Mesothelial cell of epicardium (in vitro differentiated cells): ENCODE measurements around the gene MYCBP2. TPM values are rescaled to one million over a fixed set of nuclear protein-coding genes. Genes with fewer than 3 reads are reported as not detected.

Experiments
- DNase-seq, 2 experiments: peaks; one replicate each; pipeline ENCODE4 v3.0.0; 2021; ENCODE audit warnings: low spot score in 2 of 2; ENCODE audit not compliant: unreplicated experiment in 2 of 2
- H3K27ac Mint-ChIP-seq: 2 replicates; pipeline ENCODE4 v1.8.0; 2021; ENCODE audit warnings: mixed read lengths
- H3K27me3 Mint-ChIP-seq: 2 replicates; pipeline ENCODE4 v1.8.0; 2021; ENCODE audit warnings: low read depth, mixed read lengths
- H3K36me3 Mint-ChIP-seq: 2 replicates; pipeline ENCODE4 v1.8.0; 2021; ENCODE audit warnings: mixed read lengths
- H3K4me1 Mint-ChIP-seq: 2 replicates; pipeline ENCODE4 v1.8.0; 2021; ENCODE audit warnings: mixed read lengths
- H3K4me3 Mint-ChIP-seq: 2 replicates; pipeline ENCODE4 v1.8.0; 2021; ENCODE audit warnings: mild to moderate bottlenecking, moderate library complexity, mixed read lengths
- H3K9me3 Mint-ChIP-seq: 2 replicates; pipeline ENCODE4 v1.8.0; 2021; ENCODE audit warnings: mixed read lengths
- total RNA-seq: library from RNA; stranded (reverse); gene quantifications from 3 replicates; pipeline ENCODE4 v1.2.1, GENCODE V29; 2021
- TF ChIP-seq, protein P1 (sequence below): fragments of 200-600 bp; sonication (generic); IDR thresholded peaks from one replicate; pipeline ENCODE4 v1.5.0; 2021; ENCODE audit warnings: antibody characterized with exemption; ENCODE audit not compliant: unreplicated experiment

Gene MYCBP2
- total RNA-seq, 1 donor from 2014 or later = 72.3 TPM

DNA sequence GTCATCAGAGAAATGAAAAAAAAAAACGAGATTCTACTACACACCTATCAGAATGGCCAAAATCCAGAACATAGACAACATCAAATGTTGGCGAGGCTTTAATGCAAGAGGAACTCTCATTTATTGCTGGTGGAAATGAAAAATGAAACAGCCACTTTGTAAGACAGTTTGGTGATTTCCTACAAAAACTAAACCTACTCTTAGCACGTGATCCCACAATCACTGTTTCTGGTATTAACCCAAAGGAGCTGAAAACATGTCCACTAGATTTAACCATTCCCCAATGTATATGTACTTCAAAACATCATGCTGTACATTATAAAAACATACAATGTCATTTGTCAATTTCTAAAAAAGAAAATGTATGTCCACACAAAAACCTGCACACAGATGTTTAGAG is 13.0 kb downstream of the MYCBP2 start:
- Mint-ChIP-seq H3K4me3 (no peak overlapping the region), H3K27me3 (no peaks in the 10 kb centered on the region), H3K4me1 (peaks cover 29% of the 10 kb centered on the region), H3K27ac (no peak overlapping the region), H3K9me3 (peaks cover 7% of the 10 kb centered on the region), H3K36me3 (no peaks in the 10 kb centered on the region)
- TF ChIP-seq, protein P1, sequence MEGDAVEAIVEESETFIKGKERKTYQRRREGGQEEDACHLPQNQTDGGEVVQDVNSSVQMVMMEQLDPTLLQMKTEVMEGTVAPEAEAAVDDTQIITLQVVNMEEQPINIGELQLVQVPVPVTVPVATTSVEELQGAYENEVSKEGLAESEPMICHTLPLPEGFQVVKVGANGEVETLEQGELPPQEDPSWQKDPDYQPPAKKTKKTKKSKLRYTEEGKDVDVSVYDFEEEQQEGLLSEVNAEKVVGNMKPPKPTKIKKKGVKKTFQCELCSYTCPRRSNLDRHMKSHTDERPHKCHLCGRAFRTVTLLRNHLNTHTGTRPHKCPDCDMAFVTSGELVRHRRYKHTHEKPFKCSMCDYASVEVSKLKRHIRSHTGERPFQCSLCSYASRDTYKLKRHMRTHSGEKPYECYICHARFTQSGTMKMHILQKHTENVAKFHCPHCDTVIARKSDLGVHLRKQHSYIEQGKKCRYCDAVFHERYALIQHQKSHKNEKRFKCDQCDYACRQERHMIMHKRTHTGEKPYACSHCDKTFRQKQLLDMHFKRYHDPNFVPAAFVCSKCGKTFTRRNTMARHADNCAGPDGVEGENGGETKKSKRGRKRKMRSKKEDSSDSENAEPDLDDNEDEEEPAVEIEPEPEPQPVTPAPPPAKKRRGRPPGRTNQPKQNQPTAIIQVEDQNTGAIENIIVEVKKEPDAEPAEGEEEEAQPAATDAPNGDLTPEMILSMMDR = no peak
- no peak for DNase-seq

DNA sequence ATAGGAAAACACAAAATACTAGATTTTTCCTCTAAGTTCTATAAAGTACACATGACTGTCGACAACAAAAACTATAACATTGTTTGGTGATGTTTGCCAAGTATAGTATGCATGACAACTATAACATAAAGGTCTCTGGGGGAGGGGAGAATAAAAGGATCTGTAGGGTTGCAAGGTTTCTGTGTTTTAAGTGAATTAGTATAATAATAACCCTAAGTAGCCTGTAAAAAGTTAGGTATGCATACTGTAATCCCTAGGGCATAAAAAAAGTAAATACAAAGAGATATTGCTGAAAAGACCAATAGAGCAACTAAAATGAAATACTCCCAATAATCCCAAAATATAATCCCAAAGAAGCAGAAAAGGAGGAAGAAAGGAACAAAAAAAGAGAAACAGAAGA is 14.6 kb downstream of the MYCBP2 start:
- Mint-ChIP-seq H3K27ac (no peak overlapping the region), H3K4me1 (peaks cover 30% of the 10 kb centered on the region), H3K27me3 (no peaks in the 10 kb centered on the region), H3K4me3 (no peak overlapping the region), H3K36me3 (no peaks in the 10 kb centered on the region), H3K9me3 (peaks cover 16% of the 10 kb centered on the region)
- DNase-seq = no peak
- TF ChIP-seq, protein P1 = no peak

DNA sequence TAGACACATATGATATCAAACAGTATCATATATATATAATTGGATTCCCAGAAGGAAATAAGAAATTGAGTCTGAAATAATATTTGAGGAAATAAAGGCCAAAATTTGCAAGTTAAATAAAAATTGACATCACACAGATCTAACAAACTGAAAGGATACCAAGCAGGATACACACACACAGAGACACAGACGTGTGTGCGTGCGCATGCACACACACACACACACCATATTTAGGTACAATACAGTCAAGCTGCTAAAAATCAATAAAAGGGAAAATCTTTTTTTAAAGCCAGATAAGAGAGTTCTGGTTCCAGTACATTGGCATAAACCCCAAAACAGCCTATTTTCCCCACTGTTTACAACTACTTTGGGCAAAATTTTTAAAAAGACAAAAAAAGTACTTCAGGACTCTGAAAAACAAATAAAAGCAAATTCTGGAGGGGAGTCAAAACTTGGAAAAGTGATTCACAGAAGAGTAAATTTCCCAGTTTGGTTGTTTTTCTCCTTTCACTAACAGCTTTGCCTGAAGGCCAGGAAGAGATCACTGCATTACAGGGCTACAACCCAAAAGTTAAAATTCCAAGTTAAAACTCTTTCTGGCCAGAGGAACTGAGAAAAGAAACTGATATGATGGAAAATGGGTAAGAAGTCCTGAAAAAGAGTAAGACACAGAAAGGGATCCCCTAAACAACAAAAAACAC is 16.2 kb downstream of the MYCBP2 start:
- TF ChIP-seq, protein P1 = no peak
- H3K9me3 Mint-ChIP-seq = peaks cover 16% of the 10 kb centered on the region
- peak overlapping the region; percentile 41 for H3K27ac Mint-ChIP-seq
- no peak overlapping the region for H3K4me3 Mint-ChIP-seq
- H3K36me3 Mint-ChIP-seq = no peaks in the 10 kb centered on the region
- peaks cover 38% of the 10 kb centered on the region for H3K4me1 Mint-ChIP-seq
- DNase-seq = no peak
- H3K27me3 Mint-ChIP-seq = no peaks in the 10 kb centered on the region

DNA sequence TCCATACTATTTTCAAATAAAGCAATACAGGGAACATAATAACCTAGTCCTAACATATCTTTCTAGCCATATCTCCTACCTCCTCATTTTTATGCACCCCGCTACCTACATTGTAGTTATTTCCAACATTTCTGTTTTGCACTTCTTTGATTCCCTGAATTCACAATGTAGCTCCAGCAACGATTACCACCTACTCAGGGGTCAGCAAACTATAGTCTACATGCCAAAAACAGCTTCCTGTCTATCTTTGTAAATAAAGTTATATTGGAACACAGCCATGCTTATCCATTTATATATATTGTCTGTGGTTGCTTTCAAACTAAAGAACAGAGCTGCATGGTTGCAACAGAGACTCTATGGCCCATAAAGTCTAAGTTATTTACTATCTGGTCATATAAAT is 16.7 kb downstream of the MYCBP2 start:
- no peak overlapping the region for H3K4me3 Mint-ChIP-seq
- peaks cover 2% of the 10 kb centered on the region for H3K36me3 Mint-ChIP-seq
- peaks cover 19% of the 10 kb centered on the region for H3K9me3 Mint-ChIP-seq
- DNase-seq = no peak
- no peaks in the 10 kb centered on the region for H3K27me3 Mint-ChIP-seq
- H3K27ac Mint-ChIP-seq = no peak overlapping the region
- H3K4me1 Mint-ChIP-seq = peaks cover 37% of the 10 kb centered on the region
- TF ChIP-seq, protein P1 = no peak

DNA sequence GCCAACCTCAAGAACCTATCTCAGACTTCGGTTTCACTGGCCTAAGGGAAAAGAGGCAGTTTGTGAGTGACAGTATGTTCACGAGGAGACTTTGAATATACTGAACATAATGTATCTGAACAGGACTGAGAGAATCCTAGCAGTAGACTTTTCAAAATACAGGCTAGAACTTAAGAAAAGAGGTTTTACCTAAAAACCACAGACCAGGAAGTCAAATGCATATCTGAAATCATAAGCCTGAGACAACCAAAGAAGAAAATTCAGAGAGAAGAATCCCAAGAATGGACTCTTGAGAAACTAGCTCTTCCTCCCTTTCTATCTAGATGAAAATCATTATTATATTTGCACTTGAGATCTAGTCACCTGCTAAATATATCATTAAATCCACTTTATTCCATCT is 17.6 kb downstream of the MYCBP2 start:
- peaks cover 24% of the 10 kb centered on the region for H3K9me3 Mint-ChIP-seq
- TF ChIP-seq, protein P1 = no peak
- H3K4me1 Mint-ChIP-seq = peaks cover 31% of the 10 kb centered on the region
- H3K27me3 Mint-ChIP-seq = no peaks in the 10 kb centered on the region
- no peak overlapping the region for H3K4me3 Mint-ChIP-seq
- H3K36me3 Mint-ChIP-seq = peaks cover 6% of the 10 kb centered on the region
- H3K27ac Mint-ChIP-seq = peak overlapping the region; percentile 23
- DNase-seq = no peak
